ENCODE measurements around the gene HFE. TPM values are rescaled to one million over a fixed set of nuclear protein-coding genes. Genes with fewer than 3 reads are reported as not detected.

HFE gene
- total and polyA plus RNA-seq, 2 of the 13 experiments (the other 11 are each of a cell fraction or from before 2014, with no cell fraction given), result 3.7 to 6.3 TPM

GRCh38 chr6:26097268-26097875, 10.1 kb downstream of the HFE start (continued):
- TF ChIP-seq, protein P1, sequence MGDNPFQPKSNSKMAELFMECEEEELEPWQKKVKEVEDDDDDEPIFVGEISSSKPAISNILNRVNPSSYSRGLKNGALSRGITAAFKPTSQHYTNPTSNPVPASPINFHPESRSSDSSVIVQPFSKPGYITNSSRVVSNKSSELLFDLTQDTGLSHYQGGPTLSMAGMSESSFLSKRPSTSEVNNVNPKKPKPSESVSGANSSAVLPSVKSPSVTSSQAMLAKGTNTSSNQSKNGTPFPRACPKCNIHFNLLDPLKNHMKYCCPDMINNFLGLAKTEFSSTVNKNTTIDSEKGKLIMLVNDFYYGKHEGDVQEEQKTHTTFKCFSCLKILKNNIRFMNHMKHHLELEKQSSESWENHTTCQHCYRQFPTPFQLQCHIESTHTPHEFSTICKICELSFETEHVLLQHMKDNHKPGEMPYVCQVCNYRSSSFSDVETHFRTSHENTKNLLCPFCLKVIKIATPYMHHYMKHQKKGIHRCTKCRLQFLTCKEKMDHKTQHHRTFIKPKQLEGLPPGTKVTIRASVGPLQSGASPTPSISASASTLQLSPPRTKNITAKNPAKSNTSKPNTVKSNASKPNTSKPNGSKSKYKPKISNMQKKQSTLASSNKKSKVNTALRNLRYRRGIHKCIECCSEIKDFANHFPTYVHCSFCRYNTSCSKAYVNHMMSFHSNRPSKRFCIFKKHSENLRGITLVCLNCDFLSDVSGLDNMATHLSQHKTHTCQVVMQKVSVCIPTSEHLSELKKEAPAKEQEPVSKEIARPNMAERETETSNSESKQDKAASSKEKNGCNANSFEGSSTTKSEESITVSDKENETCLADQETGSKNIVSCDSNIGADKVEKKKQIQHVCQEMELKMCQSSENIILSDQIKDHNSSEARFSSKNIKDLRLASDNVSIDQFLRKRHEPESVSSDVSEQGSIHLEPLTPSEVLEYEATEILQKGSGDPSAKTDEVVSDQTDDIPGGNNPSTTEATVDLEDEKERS (CRISPR knock-in tag; IDR thresholded peaks at IDR 0.05), result no peak
- no peak for TF ChIP-seq ZNF660 (CRISPR knock-in tag; IDR thresholded peaks at IDR 0.05; ENCODE audit: borderline replicate concordance, low read depth)
- TF ChIP-seq, protein P2, sequence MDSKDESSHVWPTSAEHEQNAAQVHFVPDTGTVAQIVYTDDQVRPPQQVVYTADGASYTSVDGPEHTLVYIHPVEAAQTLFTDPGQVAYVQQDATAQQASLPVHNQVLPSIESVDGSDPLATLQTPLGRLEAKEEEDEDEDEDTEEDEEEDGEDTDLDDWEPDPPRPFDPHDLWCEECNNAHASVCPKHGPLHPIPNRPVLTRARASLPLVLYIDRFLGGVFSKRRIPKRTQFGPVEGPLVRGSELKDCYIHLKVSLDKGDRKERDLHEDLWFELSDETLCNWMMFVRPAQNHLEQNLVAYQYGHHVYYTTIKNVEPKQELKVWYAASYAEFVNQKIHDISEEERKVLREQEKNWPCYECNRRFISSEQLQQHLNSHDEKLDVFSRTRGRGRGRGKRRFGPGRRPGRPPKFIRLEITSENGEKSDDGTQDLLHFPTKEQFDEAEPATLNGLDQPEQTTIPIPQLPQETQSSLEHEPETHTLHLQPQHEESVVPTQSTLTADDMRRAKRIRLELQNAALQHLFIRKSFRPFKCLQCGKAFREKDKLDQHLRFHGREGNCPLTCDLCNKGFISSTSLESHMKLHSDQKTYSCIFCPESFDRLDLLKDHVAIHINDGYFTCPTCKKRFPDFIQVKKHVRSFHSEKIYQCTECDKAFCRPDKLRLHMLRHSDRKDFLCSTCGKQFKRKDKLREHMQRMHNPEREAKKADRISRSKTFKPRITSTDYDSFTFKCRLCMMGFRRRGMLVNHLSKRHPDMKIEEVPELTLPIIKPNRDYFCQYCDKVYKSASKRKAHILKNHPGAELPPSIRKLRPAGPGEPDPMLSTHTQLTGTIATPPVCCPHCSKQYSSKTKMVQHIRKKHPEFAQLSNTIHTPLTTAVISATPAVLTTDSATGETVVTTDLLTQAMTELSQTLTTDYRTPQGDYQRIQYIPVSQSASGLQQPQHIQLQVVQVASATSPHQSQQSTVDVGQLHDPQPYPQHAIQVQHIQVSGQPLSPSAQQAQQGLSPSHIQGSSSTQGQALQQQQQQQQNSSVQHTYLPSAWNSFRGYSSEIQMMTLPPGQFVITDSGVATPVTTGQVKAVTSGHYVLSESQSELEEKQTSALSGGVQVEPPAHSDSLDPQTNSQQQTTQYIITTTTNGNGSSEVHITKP (CRISPR knock-in tag; IDR thresholded peaks at IDR 0.05; ENCODE audit: low read depth), result no peak
- TF ChIP-seq ZBTB2 (CRISPR knock-in tag; IDR thresholded peaks at IDR 0.05; ENCODE audit: low read depth), result no peak
- no peak for TF ChIP-seq ZNF274 (CRISPR knock-in tag; IDR thresholded peaks at IDR 0.05)
- TF ChIP-seq CBX2 (IDR thresholded peaks at IDR 0.05; ENCODE audit: low read depth, low read length), result no peak
- TF ChIP-seq CBX2 (CRISPR knock-in tag; IDR thresholded peaks at IDR 0.05; ENCODE audit: low read depth), result no peak
- TF ChIP-seq ZNF24 (IDR thresholded peaks at IDR 0.05), result no peak
- TF ChIP-seq, protein P3, sequence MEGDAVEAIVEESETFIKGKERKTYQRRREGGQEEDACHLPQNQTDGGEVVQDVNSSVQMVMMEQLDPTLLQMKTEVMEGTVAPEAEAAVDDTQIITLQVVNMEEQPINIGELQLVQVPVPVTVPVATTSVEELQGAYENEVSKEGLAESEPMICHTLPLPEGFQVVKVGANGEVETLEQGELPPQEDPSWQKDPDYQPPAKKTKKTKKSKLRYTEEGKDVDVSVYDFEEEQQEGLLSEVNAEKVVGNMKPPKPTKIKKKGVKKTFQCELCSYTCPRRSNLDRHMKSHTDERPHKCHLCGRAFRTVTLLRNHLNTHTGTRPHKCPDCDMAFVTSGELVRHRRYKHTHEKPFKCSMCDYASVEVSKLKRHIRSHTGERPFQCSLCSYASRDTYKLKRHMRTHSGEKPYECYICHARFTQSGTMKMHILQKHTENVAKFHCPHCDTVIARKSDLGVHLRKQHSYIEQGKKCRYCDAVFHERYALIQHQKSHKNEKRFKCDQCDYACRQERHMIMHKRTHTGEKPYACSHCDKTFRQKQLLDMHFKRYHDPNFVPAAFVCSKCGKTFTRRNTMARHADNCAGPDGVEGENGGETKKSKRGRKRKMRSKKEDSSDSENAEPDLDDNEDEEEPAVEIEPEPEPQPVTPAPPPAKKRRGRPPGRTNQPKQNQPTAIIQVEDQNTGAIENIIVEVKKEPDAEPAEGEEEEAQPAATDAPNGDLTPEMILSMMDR (CRISPR knock-in tag; IDR thresholded peaks at IDR 0.05), result peak; percentile 86
- TF ChIP-seq, protein P4, sequence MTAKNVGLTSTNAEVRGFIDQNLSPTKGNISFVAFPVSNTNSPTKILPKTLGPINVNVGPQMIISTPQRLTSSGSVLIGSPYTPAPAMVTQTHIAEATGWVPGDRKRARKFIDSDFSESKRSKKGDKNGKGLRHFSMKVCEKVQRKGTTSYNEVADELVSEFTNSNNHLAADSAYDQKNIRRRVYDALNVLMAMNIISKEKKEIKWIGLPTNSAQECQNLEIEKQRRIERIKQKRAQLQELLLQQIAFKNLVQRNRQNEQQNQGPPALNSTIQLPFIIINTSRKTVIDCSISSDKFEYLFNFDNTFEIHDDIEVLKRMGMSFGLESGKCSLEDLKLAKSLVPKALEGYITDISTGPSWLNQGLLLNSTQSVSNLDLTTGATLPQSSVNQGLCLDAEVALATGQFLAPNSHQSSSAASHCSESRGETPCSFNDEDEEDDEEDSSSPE (CRISPR knock-in tag; IDR thresholded peaks at IDR 0.05), result no peak
- TF ChIP-seq EEA1 (CRISPR knock-in tag; IDR thresholded peaks at IDR 0.05; ENCODE audit: borderline replicate concordance), result no peak
- no peak for TF ChIP-seq RBAK (CRISPR knock-in tag; IDR thresholded peaks at IDR 0.05)
- no peak for TF ChIP-seq ZFY (CRISPR knock-in tag; IDR thresholded peaks at IDR 0.05)
- TF ChIP-seq MZF1 (CRISPR knock-in tag; IDR thresholded peaks at IDR 0.05; ENCODE audit: borderline replicate concordance), result no peak
- no peak for TF ChIP-seq FOXK1 (CRISPR knock-in tag; IDR thresholded peaks at IDR 0.05; ENCODE audit: borderline replicate concordance, low read depth)
- TF ChIP-seq WIZ (CRISPR knock-in tag; IDR thresholded peaks at IDR 0.05), result no peak
